GM12873 (cell line): ENCODE results near the gene TIAM1.

Source experiments
- TF ChIP-seq, protein P1 (sequence below): IDR thresholded peaks from 2 replicates; pipeline ENCODE4 v1.5.1; 2012; ENCODE audit warnings: low read depth, mild to moderate bottlenecking, moderate library complexity, low read length, control low read depth; ENCODE audit not compliant: insufficient read depth; ENCODE audit errors: missing control alignments

TIAM1 gene

DNA sequence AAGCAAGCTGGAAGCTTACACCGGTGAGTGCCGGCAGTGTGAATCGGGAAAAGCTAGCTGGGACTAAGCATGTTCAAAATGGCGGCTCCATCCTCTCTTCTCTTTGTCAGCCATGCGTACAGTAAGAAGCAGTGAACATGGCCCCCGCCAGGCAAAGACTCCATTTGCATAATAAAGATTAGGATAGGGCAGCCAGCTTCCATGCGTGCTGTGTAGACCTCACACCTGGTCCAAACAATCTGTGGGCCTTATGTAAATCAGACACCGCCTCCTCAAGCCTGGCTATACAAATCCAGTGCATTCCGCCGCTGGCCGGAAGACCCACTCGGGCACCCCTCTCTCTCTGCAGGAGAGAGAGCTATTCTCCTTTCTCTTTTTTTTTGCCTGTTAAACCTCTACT lies 150.3 kb downstream of the TIAM1 start:
- TF ChIP-seq, protein P1, sequence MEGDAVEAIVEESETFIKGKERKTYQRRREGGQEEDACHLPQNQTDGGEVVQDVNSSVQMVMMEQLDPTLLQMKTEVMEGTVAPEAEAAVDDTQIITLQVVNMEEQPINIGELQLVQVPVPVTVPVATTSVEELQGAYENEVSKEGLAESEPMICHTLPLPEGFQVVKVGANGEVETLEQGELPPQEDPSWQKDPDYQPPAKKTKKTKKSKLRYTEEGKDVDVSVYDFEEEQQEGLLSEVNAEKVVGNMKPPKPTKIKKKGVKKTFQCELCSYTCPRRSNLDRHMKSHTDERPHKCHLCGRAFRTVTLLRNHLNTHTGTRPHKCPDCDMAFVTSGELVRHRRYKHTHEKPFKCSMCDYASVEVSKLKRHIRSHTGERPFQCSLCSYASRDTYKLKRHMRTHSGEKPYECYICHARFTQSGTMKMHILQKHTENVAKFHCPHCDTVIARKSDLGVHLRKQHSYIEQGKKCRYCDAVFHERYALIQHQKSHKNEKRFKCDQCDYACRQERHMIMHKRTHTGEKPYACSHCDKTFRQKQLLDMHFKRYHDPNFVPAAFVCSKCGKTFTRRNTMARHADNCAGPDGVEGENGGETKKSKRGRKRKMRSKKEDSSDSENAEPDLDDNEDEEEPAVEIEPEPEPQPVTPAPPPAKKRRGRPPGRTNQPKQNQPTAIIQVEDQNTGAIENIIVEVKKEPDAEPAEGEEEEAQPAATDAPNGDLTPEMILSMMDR = no peak

DNA sequence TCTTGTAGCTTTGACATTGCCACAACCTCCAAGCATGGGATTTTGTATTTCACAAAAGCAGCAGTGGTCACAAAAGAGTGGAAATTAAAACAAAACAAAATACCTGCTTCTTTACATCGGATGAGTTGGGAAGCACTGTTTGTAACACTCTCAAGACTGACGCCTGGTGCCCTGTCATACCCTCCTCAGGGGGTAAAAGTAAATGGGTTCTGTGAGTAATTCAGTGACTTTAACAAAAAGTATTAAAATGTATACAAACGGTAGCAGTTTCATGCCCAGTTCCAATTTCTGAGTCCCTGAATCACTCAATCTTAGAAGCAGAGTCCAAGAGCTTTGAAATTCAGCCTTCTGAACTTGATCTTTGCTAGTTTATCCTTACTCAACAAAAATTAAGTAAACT lies 152.5 kb downstream of the TIAM1 start:
- TF ChIP-seq, protein P1 = no peak

DNA sequence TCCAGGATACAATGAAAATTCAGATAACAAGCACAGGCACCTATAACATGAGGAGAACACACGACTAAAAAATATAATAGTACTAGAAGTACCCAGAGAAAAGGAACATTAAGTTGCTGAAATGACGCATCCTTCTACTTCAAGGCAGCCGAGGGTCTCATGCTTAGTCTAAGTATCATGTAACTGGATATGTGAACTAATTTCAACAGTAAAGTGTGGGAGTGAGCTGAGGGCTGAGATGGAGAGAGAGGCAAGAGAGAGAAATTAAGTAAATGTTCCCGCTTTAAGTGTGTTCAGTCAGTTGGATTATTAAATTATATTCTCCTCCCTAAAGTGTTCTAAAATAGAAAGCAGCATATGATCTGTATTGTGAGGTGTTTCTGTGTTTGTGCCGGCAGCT lies 153.5 kb downstream of the TIAM1 start:
- TF ChIP-seq, protein P1 = no peak

DNA sequence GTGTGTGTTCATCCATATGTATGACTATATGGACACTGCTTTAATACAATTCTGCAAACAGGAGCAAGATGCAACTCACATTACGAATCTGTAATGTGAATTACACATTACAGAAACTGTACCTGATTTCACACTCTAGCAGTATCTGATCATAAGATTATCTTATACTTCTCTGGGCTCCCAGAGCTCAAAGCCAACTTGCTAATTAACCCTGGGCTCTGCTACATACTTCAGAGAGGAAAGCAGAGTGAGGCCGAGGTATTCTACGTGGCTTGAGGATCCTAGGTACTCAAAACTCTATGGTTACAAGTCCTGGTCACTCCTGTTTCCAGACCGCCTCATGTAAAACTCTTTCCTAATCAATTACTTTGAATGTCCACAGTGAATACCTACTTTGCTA lies 156.6 kb downstream of the TIAM1 start:
- TF ChIP-seq, protein P1 = no peak

DNA sequence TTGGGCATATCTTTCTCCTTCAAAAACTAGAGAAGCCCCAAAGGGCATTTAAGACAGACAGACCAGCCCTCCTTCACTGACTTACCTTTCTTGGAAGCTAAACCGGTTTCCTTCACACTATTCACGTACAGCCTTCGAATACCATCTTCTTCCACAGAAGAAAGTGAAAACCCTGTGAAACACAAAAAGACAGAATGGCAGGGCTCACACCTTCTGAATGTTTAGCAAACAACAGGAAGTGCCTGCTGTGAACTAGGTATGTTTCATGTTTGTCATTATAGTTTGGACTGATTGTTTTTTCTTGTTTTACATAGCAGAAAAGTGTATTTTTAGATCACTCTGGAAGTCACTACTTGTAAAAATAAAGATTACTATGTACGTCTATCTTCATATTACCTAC lies 157.1 kb downstream of the TIAM1 start:
- TF ChIP-seq, protein P1 = no peak

DNA sequence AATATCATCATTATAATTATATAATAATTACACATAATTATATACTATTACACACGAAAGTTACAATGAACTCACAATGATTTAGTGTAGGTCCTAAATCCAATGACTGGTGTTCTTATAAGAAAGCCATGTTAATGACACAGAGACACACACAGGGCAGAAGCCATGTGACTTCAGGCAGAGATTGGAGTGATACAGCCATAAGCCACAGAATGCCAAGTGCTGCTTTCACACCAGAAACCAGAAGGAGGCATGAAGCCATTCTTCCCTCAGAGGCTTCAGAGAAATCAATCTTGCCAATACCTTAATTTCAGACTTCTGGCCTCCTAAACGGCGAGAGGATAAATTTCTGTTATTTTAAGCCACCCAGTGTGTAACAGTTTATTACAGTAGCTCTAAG lies 158.4 kb downstream of the TIAM1 start:
- TF ChIP-seq, protein P1 = no peak

DNA sequence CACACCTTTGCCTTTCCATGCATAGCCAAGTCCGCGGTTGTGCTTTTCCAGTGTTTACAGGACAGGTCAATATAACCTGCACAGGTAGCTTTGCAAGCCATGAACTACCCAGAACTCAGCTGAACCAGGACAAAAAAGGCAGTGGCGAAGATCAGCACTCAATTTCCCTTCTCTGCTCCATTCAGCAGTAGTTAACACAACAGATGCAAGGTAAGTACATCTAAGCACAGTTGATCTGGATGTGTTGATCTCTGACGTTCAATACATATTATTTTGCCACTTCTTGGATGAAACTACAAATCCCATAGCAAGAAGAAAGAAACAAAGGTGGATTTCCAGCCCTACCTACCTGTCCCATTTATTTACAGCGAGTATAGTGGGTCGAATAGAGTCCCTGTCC lies 159.2 kb downstream of the TIAM1 start:
- TF ChIP-seq, protein P1 = no peak
